H9 (cell line): ENCODE measurements around the gene LMX1B. TPM values are rescaled to one million over a fixed set of nuclear protein-coding genes. Genes with fewer than 3 reads are reported as not detected.

ENCODE experiments used
- DNase-seq: peaks from one replicate; pipeline ENCODE4 v3.0.0-alpha.2; 2017
- H2AFZ ChIP-seq: one replicate; pipeline ENCODE4 v1.6.1; 2013; ENCODE audit warnings: mild to moderate bottlenecking, low read length, control low read depth, moderate library complexity
- H2AK5ac ChIP-seq: 2 replicates; pipeline ENCODE4 v1.6.1; 2013; ENCODE audit warnings: low read length, control low read depth, mixed read lengths; ENCODE audit not compliant: insufficient read length
- H2BK120ac ChIP-seq: one replicate; pipeline ENCODE4 v1.6.1; 2013; ENCODE audit warnings: low read depth, mild to moderate bottlenecking, low read length, control low read depth, inconsistent platforms; ENCODE audit not compliant: poor library complexity, severe bottlenecking
- H2BK12ac ChIP-seq: 2 replicates; pipeline ENCODE4 v1.6.1; 2013; ENCODE audit warnings: low read length, control low read depth, mixed read lengths, low read depth; ENCODE audit not compliant: insufficient read length
- H2BK15ac ChIP-seq: 2 replicates; pipeline ENCODE4 v1.6.1; 2013; ENCODE audit warnings: low read depth, low read length, control low read depth
- H2BK20ac ChIP-seq: one replicate; pipeline ENCODE4 v1.6.1; 2013; ENCODE audit warnings: low read depth, mild to moderate bottlenecking, low read length, control low read depth, inconsistent platforms; ENCODE audit not compliant: poor library complexity, severe bottlenecking
- H2BK5ac ChIP-seq: 2 replicates; pipeline ENCODE4 v1.6.1; 2013; ENCODE audit warnings: low read length, control low read depth, mixed read lengths; ENCODE audit not compliant: insufficient read length
- H3K14ac ChIP-seq: 2 replicates; pipeline ENCODE4 v1.6.1; 2013; ENCODE audit warnings: low read length, control low read depth; ENCODE audit not compliant: insufficient read depth
- H3K18ac ChIP-seq: 2 replicates; pipeline ENCODE4 v1.6.1; 2013; ENCODE audit warnings: low read depth, mild to moderate bottlenecking, mixed read lengths, low read length, control low read depth; ENCODE audit not compliant: insufficient read length
- H3K23ac ChIP-seq: 2 replicates; pipeline ENCODE4 v1.6.1; 2013; ENCODE audit warnings: low read length, control low read depth, mixed read lengths, low read depth; ENCODE audit not compliant: insufficient read length
- H3K23me2 ChIP-seq: 2 replicates; pipeline ENCODE4 v1.6.1; 2013; ENCODE audit warnings: low read depth, mild to moderate bottlenecking, mixed read lengths, low read length, control low read depth; ENCODE audit not compliant: insufficient read length, poor library complexity, severe bottlenecking
- H3K27ac ChIP-seq: 2 replicates; pipeline ENCODE4 v1.5.1; 2013; ENCODE audit warnings: low read length, control low read depth, mixed read lengths, low read depth; ENCODE audit not compliant: insufficient read length
- H3K27me3 ChIP-seq: 2 replicates; pipeline ENCODE4 v1.6.1; 2013; ENCODE audit warnings: low read length, control low read depth, inconsistent platforms; ENCODE audit not compliant: insufficient read depth
- H3K4ac ChIP-seq: 2 replicates; pipeline ENCODE4 v1.6.1; 2013; ENCODE audit warnings: low read depth, mild to moderate bottlenecking, control low read depth, inconsistent platforms, low read length, moderate library complexity
- H3K4me1 ChIP-seq: 2 replicates; pipeline ENCODE4 v1.6.1; 2013; ENCODE audit warnings: low read length, control low read depth, inconsistent platforms; ENCODE audit not compliant: insufficient read depth
- H3K4me2 ChIP-seq: 2 replicates; pipeline ENCODE4 v1.6.1; 2013; ENCODE audit warnings: low read length, control low read depth, mixed read lengths; ENCODE audit not compliant: insufficient read length, insufficient read depth
- H3K56ac ChIP-seq: 2 replicates; pipeline ENCODE4 v1.6.1; 2013; ENCODE audit warnings: low read depth, mild to moderate bottlenecking, mixed read lengths, low read length, control low read depth; ENCODE audit not compliant: insufficient read length
- H3K79me1 ChIP-seq: 2 replicates; pipeline ENCODE4 v1.6.1; 2013; ENCODE audit warnings: low read depth, mild to moderate bottlenecking, moderate library complexity, low read length, control low read depth, inconsistent platforms; ENCODE audit not compliant: insufficient read depth, poor library complexity, severe bottlenecking
- H3K79me2 ChIP-seq: 2 replicates; pipeline ENCODE4 v1.6.1; 2013; ENCODE audit warnings: low read length, control low read depth, inconsistent platforms; ENCODE audit not compliant: insufficient read depth
- H3K9ac ChIP-seq: 2 replicates; pipeline ENCODE4 v1.6.1; 2013; ENCODE audit warnings: low read length, control low read depth, mixed read lengths; ENCODE audit not compliant: insufficient read length; ENCODE audit errors: extremely low read depth
- H3K9me3 ChIP-seq: one replicate; pipeline ENCODE4 v1.6.1; 2013; ENCODE audit warnings: low read depth, low read length, inconsistent platforms; ENCODE audit not compliant: control insufficient read depth
- H3T11ph ChIP-seq: one replicate; pipeline ENCODE4 v1.6.1; 2013; ENCODE audit warnings: mild to moderate bottlenecking, low read length, control low read depth, inconsistent platforms
- H4K20me1 ChIP-seq: one replicate; pipeline ENCODE4 v1.6.1; 2013; ENCODE audit not compliant: control insufficient read depth, insufficient read length, insufficient read depth
- H4K5ac ChIP-seq: 2 replicates; pipeline ENCODE4 v1.6.1; 2013; ENCODE audit warnings: low read depth, mild to moderate bottlenecking, mixed read lengths, low read length, control low read depth; ENCODE audit not compliant: insufficient read length
- H4K8ac ChIP-seq: replicated peaks from 2 replicates; pipeline ENCODE4 v1.6.1; 2013; ENCODE audit warnings: low read length, control low read depth, mixed read lengths, low read depth; ENCODE audit not compliant: insufficient read length
- H4K91ac ChIP-seq: 2 replicates; pipeline ENCODE4 v1.6.1; 2013; ENCODE audit warnings: low read depth, mild to moderate bottlenecking, moderate library complexity, mixed read lengths, low read length, control low read depth; ENCODE audit not compliant: insufficient read length
- H3K27ac Mint-ChIP-seq, 3 experiments: 2 replicates in 2 of 3; 3 replicates in 1 of 3; pipeline ENCODE4 v1.8.0; 2020 to 2021; ENCODE audit warnings: mixed read lengths in 3 of 3, mild to moderate bottlenecking in 1 of 3, moderate library complexity in 1 of 3
- H3K27me3 Mint-ChIP-seq: 2 replicates; pipeline ENCODE4 v1.8.0; 2021; ENCODE audit warnings: low read depth, mild to moderate bottlenecking, moderate library complexity, mixed read lengths
- H3K36me3 Mint-ChIP-seq, 3 experiments: 2 replicates in 2 of 3; 3 replicates in 1 of 3; pipeline ENCODE4 v1.8.0; 2020 to 2021; ENCODE audit warnings: low read depth in 3 of 3, mixed read lengths in 3 of 3; ENCODE audit not compliant: insufficient read depth in 1 of 3
- H3K4me1 Mint-ChIP-seq, 2 experiments: 2 replicates each; pipeline ENCODE4 v1.8.0; 2020; ENCODE audit warnings: mixed read lengths in 2 of 2
- H3K4me3 Mint-ChIP-seq, 2 experiments: 2 replicates in 1 of 2; 3 replicates in 1 of 2; pipeline ENCODE4 v1.8.0; 2020 to 2021; ENCODE audit warnings: mild to moderate bottlenecking in 2 of 2, mixed read lengths in 2 of 2, moderate library complexity in 1 of 2
- H3K9me3 Mint-ChIP-seq, 2 experiments: 2 replicates in 1 of 2; 3 replicates in 1 of 2; pipeline ENCODE4 v1.8.0; 2020; ENCODE audit warnings: mild to moderate bottlenecking in 2 of 2, mixed read lengths in 2 of 2, moderate library complexity in 1 of 2
- WGBS: extraction: QIAGEN DNeasy Blood & Tissue Kit; methylation state at CpG from one replicate; pipeline ENCODE4 v1.1.7; 2013; ENCODE audit warnings: missing lambda C conversion rate, low lambda C conversion rate, mixed read lengths; ENCODE audit not compliant: insufficient read length; ENCODE audit errors: extremely low coverage; 5-methylcytosine and 5-hydroxymethylcytosine counted together
- total RNA-seq: library from RNA; stranded (reverse); gene quantifications from 2 replicates; pipeline ENCODE4 v1.2.1, GENCODE V29; 2021
- TF ChIP-seq, protein P1 (sequence below): fragments of 200-600 bp; sonication (generic); conservative IDR thresholded peaks from 3 replicates; pipeline ENCODE4 v1.8.0; 2021; ENCODE audit warnings: antibody characterized with exemption, mild to moderate bottlenecking

The LMX1B gene
- total RNA-seq, 1 experiment from 2014 or later, result 0.85 TPM

- no peak overlapping the region for H3K18ac ChIP-seq
- no peaks in the 10 kb centered on the region; the same call in 1 of the 2 replicates for H3K27me3 ChIP-seq
- H2AFZ ChIP-seq, result no peak overlapping the region
- H2BK5ac ChIP-seq, result no peak overlapping the region
- no peaks in the 10 kb centered on the region; a peak in 1 of 7 replicates for H3K36me3 Mint-ChIP-seq
- H3K4me1 Mint-ChIP-seq, result peaks cover 29 to 46% of the 10 kb centered on the region in 2 experiments
- H3K79me1 ChIP-seq, result no peaks in the 10 kb centered on the region
- H3K56ac ChIP-seq, result no peak overlapping the region
- no peak overlapping the region for H3K4me2 ChIP-seq
- no peak overlapping the region for H3K4me3 Mint-ChIP-seq
- peaks cover 29% of the 10 kb centered on the region for H3K27me3 Mint-ChIP-seq
- no peak overlapping the region for H2BK20ac ChIP-seq
- H2BK12ac ChIP-seq, result no peak overlapping the region
- H3K27ac Mint-ChIP-seq, result no peak overlapping the region
- H3K9ac ChIP-seq, result no peak overlapping the region
- H3K9me3 ChIP-seq, result no peaks in the 10 kb centered on the region
- no peak overlapping the region for H3K23ac ChIP-seq
- H4K5ac ChIP-seq, result no peak overlapping the region
- H3K4me1 ChIP-seq, result peaks cover 8% of the 10 kb centered on the region; the same call in 1 of the 2 replicates
- no peaks in the 10 kb centered on the region for H3K79me2 ChIP-seq
- H4K91ac ChIP-seq, result no peak overlapping the region
- H3K14ac ChIP-seq, result no peak overlapping the region
- no peak overlapping the region for H3K27ac ChIP-seq
- H3K23me2 ChIP-seq, result peaks cover 3% of the 10 kb centered on the region
- no peak overlapping the region for H3T11ph ChIP-seq
- TF ChIP-seq, protein P1, sequence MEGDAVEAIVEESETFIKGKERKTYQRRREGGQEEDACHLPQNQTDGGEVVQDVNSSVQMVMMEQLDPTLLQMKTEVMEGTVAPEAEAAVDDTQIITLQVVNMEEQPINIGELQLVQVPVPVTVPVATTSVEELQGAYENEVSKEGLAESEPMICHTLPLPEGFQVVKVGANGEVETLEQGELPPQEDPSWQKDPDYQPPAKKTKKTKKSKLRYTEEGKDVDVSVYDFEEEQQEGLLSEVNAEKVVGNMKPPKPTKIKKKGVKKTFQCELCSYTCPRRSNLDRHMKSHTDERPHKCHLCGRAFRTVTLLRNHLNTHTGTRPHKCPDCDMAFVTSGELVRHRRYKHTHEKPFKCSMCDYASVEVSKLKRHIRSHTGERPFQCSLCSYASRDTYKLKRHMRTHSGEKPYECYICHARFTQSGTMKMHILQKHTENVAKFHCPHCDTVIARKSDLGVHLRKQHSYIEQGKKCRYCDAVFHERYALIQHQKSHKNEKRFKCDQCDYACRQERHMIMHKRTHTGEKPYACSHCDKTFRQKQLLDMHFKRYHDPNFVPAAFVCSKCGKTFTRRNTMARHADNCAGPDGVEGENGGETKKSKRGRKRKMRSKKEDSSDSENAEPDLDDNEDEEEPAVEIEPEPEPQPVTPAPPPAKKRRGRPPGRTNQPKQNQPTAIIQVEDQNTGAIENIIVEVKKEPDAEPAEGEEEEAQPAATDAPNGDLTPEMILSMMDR, result no peak
- no CpG with 5 or more reads among the region's 3 CpGs for WGBS
- no peak for DNase-seq
- H4K8ac ChIP-seq, result no peak overlapping the region
- no peak overlapping the region for H2BK15ac ChIP-seq
- no peak overlapping the region for H2AK5ac ChIP-seq
- H3K9me3 Mint-ChIP-seq, result no peaks in the 10 kb centered on the region
- peaks cover 3% of the 10 kb centered on the region for H4K20me1 ChIP-seq
- no peak overlapping the region for H3K4ac ChIP-seq
- H2BK120ac ChIP-seq, result no peak overlapping the region
These were observed 54.3 kb downstream of the LMX1B start for GRCh38 chr9:126668058-126668457.
